Measurements from ENCODE around the gene PLCB3.

PLCB3 gene

GRCh38 chr11:64222651-64223000, 28.7 kb upstream of the PLCB3 start:
- no peak overlapping the region for H3K4me3 ChIP-seq (ENCODE audit: low read length)
- no peak for DNase-seq (ENCODE audit: low read depth)
- TF ChIP-seq, protein P1, sequence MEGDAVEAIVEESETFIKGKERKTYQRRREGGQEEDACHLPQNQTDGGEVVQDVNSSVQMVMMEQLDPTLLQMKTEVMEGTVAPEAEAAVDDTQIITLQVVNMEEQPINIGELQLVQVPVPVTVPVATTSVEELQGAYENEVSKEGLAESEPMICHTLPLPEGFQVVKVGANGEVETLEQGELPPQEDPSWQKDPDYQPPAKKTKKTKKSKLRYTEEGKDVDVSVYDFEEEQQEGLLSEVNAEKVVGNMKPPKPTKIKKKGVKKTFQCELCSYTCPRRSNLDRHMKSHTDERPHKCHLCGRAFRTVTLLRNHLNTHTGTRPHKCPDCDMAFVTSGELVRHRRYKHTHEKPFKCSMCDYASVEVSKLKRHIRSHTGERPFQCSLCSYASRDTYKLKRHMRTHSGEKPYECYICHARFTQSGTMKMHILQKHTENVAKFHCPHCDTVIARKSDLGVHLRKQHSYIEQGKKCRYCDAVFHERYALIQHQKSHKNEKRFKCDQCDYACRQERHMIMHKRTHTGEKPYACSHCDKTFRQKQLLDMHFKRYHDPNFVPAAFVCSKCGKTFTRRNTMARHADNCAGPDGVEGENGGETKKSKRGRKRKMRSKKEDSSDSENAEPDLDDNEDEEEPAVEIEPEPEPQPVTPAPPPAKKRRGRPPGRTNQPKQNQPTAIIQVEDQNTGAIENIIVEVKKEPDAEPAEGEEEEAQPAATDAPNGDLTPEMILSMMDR (conservative IDR thresholded peaks at IDR 0.05; ENCODE audit: low read length): no peak

- TF ChIP-seq, protein P1 (conservative IDR thresholded peaks at IDR 0.05; ENCODE audit: low read length): no peak
- H3K4me3 ChIP-seq (ENCODE audit: low read length): no peak overlapping the region
- DNase-seq (ENCODE audit: low read depth): no peak
Observed at GRCh38 chr11:64223001-64223651, 28.2 kb upstream of the PLCB3 start.

DNA sequence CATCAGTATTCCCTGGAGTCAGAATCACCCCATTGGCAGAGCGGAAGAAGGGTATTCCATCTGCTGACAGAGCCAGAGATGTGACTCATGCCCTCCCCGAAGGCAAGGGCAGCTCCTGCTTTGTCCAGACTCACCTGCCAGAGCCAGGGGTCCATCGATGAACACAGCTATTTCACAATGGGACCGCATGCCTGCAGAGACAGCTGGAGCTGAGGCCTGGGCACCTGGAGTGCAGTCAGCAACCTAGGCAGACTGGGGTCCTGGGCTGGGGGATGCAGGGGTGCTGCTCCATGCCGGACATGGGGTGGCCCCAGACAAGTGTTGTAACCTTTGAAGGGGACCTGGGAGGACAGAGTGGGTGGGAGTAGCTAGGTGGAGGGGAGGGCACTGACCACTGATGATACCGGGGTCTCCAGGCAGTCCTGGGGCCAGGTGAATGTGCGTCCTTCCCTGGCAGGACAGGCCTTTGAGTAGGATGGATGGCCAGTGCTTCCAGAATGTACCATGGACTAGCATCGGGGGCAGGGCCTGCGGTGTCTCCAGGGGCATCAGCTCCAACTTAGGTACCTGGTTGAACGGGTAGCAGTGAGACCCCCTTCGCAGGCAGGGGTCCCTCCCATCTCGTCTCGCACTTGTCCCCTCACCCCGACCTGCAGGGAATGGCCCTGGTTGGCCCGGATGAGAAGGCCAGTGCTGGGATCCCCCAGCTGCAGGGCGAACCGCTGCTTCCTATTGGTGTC, 27.0 kb upstream of the PLCB3 start:
- TF ChIP-seq, protein P1 (conservative IDR thresholded peaks at IDR 0.05; ENCODE audit: low read length): no peak
- no peak for DNase-seq (ENCODE audit: low read depth)
- no peak overlapping the region for H3K4me3 ChIP-seq (ENCODE audit: low read length)

DNA sequence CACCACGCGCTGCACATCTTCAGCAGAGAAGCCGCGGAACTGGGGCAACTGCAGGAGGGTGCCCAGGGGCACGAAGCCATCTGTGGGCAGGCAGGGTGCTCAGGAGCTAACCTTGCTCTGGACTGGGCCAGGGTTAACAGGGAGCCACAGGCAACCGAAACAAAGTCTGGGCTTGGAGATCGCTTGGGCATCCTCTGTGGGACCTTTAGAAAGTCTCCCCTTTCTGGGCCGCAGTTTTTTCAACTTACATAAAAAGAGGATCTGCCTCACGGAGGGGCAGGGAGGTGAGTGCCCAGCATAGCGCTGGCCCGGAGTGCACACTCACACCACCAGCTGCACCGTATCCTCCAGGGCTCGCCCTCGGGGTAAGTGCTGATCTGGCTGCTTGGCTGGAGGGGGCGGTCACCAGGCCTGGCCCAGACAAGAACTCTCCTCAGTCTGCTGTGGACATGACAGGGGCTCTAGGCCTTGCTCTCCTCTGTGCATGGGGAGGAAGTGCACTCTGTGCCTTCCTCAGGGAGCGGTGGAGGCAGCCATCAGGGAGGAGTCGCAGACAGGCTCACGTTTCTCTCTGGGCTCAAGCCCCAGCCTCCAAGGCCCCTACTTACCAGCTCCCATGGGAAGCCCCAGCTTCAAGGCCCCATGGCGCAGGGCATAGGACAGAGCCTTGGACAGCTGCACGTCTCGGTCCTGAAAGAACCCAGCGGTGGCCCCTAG, 26.3 kb upstream of the PLCB3 start:
- DNase-seq (ENCODE audit: low read depth): no peak
- peak overlapping the region; percentile 89 for H3K4me3 ChIP-seq (ENCODE audit: low read length)
- TF ChIP-seq, protein P1 (conservative IDR thresholded peaks at IDR 0.05; ENCODE audit: low read length): no peak

GRCh38 chr11:64225608-64226506, 25.5 kb upstream of the PLCB3 start, which contains the start of the genes NUDT22 and TRPT1:
NUDT22 (plus strand) TSS chr11:64226274; CDS start chr11:64226653, 379 bp downstream.
TRPT1 (minus strand) TSS chr11:64226186; CDS start chr11:64225860, 326 bp downstream.
- TF ChIP-seq, protein P1 (conservative IDR thresholded peaks at IDR 0.05; ENCODE audit: low read length): peak; percentile 28
- peak; percentile 65 for DNase-seq (ENCODE audit: low read depth)
- peak within 1 kb of the TSS; percentile 89 for H3K4me3 ChIP-seq (ENCODE audit: low read length)

- TF ChIP-seq, protein P1 (conservative IDR thresholded peaks at IDR 0.05; ENCODE audit: low read length): no peak
- peak overlapping the region; percentile 89 for H3K4me3 ChIP-seq (ENCODE audit: low read length)
- no peak for DNase-seq (ENCODE audit: low read depth)
Observed at GRCh38 chr11:64226507-64227051, 24.8 kb upstream of the PLCB3 start.
